IPS-11a (cell line): ENCODE results near the gene TRIM46.
A peak's percentile ranks its signal among the peaks of the same experiment; 100 is the strongest.

Experiments
- H3K4me3 ChIP-seq: one replicate; pipeline ENCODE4 v1.5.1; 2013; ENCODE audit warnings: low read depth, low read length, control low read depth

Gene TRIM46, protein sequence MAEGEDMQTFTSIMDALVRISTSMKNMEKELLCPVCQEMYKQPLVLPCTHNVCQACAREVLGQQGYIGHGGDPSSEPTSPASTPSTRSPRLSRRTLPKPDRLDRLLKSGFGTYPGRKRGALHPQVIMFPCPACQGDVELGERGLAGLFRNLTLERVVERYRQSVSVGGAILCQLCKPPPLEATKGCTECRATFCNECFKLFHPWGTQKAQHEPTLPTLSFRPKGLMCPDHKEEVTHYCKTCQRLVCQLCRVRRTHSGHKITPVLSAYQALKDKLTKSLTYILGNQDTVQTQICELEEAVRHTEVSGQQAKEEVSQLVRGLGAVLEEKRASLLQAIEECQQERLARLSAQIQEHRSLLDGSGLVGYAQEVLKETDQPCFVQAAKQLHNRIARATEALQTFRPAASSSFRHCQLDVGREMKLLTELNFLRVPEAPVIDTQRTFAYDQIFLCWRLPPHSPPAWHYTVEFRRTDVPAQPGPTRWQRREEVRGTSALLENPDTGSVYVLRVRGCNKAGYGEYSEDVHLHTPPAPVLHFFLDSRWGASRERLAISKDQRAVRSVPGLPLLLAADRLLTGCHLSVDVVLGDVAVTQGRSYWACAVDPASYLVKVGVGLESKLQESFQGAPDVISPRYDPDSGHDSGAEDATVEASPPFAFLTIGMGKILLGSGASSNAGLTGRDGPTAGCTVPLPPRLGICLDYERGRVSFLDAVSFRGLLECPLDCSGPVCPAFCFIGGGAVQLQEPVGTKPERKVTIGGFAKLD

GRCh38 chr1:155173478-155174323, at the start of gene TRIM46:
Gene TRIM46, plus strand, starts transcription at chr1:155173849. Its CDS starts 118 bp downstream, at chr1:155173967.
- H3K4me3 ChIP-seq: peak within 1 kb of the TSS; percentile 80

DNA sequence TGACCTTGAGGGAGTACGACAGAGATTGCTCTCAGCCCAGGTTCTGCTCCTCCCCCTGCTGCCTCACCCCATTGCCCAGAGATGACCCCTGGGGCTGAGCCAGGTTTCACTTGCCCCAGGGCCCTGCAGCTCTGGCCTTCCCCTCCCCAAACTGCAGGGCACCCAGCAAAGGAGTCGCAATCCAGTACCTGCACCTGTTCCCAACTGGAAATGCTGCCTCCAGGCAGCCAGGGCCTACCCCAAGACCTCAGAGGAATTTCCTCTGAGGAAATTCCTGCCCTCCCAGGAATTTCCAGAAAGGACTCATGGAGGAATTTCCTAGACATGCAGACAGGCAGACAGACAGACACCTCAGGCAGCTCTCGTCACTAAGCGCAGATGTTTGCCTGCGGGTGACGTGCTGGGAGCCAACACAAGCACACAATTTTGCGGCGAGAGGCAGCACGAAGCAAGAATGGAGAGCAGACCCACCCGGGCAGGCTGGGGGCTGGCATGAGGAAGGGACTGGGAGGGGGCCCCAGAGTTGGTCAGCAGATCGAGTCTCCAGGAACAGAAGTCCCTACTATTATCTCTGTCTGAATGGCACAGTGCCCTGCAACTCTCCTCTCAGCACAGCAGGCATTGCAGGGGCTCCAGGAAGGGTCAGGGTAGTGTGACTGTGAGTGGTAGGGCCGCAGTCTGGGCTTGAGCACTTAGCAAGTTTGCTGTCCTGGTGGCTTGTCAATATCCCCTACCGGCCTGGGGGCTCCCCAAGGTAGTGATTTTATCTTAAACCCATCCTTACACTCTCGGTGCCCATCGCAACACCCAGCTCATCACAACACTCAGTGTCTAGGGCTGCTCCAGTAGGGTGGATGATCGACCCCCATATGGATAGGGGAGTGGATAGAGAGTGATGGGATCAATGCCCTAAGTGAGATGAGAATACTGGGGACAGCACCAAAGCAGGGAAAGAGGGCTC, 48.9 kb upstream of the TRIM46 start:
- H3K4me3 ChIP-seq: no peak overlapping the region

DNA sequence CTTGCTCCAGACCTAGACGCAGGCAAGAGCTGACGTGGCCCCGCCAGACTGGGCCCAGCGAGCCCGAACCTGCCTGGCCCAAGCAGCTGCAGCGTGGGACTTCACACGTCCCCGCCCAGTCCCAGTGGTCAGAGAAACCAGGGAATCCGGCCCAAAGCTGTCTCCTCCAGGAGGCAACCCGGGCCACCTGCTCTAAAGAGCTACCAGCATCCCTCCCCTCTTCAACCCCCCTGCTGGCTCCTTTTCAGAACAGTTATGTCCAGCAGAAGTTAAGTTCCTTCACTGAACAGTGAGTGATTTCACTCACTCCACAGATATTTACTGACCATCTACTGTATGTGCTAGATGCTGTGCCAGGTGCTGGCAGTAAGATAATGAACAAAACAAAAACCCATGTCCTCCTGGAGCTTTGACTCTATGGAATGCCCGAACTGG, 48.1 kb upstream of the TRIM46 start:
- no peak overlapping the region for H3K4me3 ChIP-seq

GRCh38 chr1:155125946-155126555, 47.6 kb upstream of the TRIM46 start:
- peak overlapping the region; percentile 57 for H3K4me3 ChIP-seq

GRCh38 chr1:155126556-155127104, 47.0 kb upstream of the TRIM46 start:
- H3K4me3 ChIP-seq: peak overlapping the region; percentile 57

DNA sequence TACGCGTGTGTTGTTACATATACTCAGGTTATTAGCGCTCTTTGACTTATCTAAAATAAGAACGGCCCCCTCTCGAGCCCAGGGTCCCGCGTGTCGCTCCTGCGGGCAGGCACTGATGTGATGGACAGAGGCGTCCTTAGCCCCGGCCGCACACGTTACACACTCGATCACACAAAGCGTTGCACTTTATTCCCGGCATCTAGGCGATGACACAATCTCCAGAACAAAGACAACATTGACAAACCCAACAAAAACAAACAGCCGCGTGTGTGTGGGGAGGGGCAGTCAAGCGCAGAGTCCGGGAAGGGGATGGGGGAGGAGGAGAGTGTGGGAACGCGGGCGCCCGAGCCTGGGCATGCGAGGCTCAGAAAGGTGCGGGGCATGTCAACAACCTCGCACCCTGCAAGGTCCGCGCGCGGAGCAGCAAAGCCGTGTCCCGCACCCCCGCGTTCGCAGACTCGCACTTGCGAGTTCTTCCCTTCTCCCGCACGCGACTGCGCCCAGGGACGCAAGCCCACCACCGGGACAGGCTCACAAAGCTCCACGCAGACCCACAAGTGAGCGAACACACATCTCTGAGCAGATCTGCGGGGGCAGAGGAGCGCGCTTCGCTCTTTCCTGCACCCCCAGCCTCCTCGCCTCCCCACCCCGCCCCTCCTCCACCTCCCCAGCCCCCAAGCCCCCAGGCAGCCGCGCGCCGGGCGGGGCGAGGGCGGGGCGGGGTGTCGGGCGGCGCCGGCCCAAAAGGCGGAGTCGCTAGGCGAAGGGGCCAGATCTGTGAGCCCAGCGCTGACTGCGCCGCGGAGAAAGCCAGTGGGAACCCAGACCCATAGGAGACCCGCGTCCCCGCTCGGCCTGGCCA, 46.3 kb upstream of the TRIM46 start, which contains the start of gene EFNA1:
TSS of gene EFNA1 (plus strand) at position 772 of the 862 bp plus-strand sequence. CDS start 102 bp downstream, outside the sequence.
- H3K4me3 ChIP-seq: peak within 1 kb of the TSS; percentile 57

GRCh38 chr1:155127967-155128754, 45.5 kb upstream of the TRIM46 start:
- H3K4me3 ChIP-seq: peak overlapping the region; percentile 35

- H3K4me3 ChIP-seq: peak overlapping the region; percentile 13
These were observed 44.7 kb upstream of the TRIM46 start for GRCh38 chr1:155128755-155129473.

- H3K4me3 ChIP-seq: peak overlapping the region; percentile 30
These were observed 43.2 kb upstream of the TRIM46 start for GRCh38 chr1:155130272-155131006.

DNA sequence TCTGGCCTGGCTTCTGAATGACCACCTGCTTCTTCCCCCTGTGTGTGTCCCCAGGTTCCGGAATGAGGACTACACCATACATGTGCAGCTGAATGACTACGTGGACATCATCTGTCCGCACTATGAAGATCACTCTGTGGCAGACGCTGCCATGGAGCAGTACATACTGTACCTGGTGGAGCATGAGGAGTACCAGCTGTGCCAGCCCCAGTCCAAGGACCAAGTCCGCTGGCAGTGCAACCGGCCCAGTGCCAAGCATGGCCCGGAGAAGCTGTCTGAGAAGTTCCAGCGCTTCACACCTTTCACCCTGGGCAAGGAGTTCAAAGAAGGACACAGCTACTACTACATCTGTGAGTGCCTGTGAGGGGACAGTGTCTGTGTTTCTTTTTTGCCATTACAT, 42.4 kb upstream of the TRIM46 start:
- H3K4me3 ChIP-seq: no peak overlapping the region

DNA sequence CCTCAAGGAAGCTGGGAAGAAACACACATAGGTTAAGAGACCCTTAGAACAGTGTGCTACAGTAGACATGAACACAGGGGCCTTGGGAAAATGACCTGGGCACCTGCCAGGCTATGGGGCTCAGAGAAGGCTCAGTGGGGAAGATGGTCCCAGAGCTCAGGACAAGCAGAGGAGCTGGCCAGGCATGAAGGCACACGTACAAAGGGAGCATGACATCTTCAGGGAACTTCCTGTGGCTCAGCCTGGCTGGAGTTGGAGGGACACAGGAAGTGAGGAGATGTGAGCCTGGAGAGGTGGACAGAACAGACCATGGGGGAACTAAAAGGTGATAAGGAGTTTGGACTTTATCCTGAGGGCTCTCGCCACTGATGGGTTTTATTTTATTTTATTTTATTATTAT, 41.8 kb upstream of the TRIM46 start:
- no peak overlapping the region for H3K4me3 ChIP-seq

GRCh38 chr1:155133799-155134281, 39.8 kb upstream of the TRIM46 start:
- H3K4me3 ChIP-seq: no peak overlapping the region

DNA sequence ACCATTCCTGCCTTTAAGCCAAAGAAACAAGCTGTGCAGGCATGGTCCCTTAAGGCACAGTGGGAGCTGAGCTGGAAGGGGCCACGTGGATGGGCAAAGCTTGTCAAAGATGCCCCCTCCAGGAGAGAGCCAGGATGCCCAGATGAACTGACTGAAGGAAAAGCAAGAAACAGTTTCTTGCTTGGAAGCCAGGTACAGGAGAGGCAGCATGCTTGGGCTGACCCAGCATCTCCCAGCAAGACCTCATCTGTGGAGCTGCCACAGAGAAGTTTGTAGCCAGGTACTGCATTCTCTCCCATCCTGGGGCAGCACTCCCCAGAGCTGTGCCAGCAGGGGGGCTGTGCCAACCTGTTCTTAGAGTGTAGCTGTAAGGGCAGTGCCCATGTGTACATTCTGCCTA, 39.3 kb upstream of the TRIM46 start:
- H3K4me3 ChIP-seq: no peak overlapping the region

DNA sequence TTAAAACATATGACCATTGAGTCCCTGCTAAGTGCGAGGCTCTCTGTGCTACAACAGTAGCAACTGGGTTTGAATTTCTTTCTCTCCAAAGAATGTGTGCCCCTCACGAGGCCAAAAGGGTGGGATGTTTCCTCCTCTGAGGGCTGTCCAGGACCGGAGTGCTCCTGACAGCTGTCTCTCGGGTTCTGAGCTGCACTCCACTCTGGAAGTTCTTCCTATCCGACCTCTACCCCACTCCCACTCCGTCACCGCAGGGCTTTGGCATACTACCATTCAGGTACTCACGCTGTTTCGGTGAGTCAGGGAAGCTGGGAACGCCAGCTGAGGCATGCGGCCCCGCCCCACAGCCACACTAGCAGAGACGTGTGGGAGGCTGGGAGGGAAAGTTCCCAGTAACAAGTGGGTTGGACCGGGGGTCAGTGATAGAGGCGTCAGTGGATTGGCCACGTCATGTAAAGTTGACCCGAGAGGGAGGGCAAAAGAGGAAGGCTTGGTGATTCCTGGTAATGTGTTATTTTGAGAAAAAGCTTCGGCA, 38.7 kb upstream of the TRIM46 start:
- peak overlapping the region; percentile 75 for H3K4me3 ChIP-seq

- H3K4me3 ChIP-seq: peak within 1 kb of the TSS; percentile 75
These were observed 38.1 kb upstream of the TRIM46 start, which contains the start of gene SLC50A1 for GRCh38 chr1:155135415-155136028. Gene SLC50A1, plus strand, starts transcription at chr1:155135852. Its CDS starts 60 bp downstream, at chr1:155135912.
